GM23338 (cell line): Measurements from ENCODE around the gene ECHDC3. TPM values are rescaled to one million over a fixed set of nuclear protein-coding genes. Genes with fewer than 3 reads are reported as not detected.

Source experiments
- ATAC-seq: fragments of 200-7000 bp; cut with Tn5 transposase; 3 replicates; pipeline ENCODE4 v1.9.1; 2020
- DNase-seq: peaks from one replicate; pipeline ENCODE4 v3.0.0-alpha.2; 2015; ENCODE audit warnings: low spot score
- H2AFZ ChIP-seq: fragments of 200-600 bp; sonication (generic); 2 replicates; pipeline ENCODE4 v1.8.0; 2016; ENCODE audit warnings: antibody characterized with exemption, mild to moderate bottlenecking, moderate library complexity
- H3F3A ChIP-seq: fragments of 200-600 bp; sonication (generic); replicated peaks from 2 replicates; pipeline ENCODE4 v1.8.0; 2017; ENCODE audit warnings: antibody characterized with exemption, mixed run types, low read depth
- H3K27ac ChIP-seq: fragments of 200-600 bp; sonication (generic); 2 replicates; pipeline ENCODE4 v1.6.1; 2016; ENCODE audit warnings: low read depth
- H3K27me3 ChIP-seq: fragments of 200-600 bp; sonication (generic); 2 replicates; pipeline ENCODE4 v1.8.0; 2016; ENCODE audit warnings: mild to moderate bottlenecking, mixed run types, moderate library complexity; ENCODE audit not compliant: insufficient read depth
- H3K36me3 ChIP-seq: fragments of 200-600 bp; sonication (generic); 2 replicates; pipeline ENCODE4 v1.8.0; 2016; ENCODE audit warnings: mild to moderate bottlenecking; ENCODE audit not compliant: insufficient read depth
- H3K4me1 ChIP-seq: fragments of 200-600 bp; sonication (generic); 2 replicates; pipeline ENCODE4 v1.8.0; 2016; ENCODE audit warnings: mild to moderate bottlenecking, moderate library complexity; ENCODE audit not compliant: insufficient read depth
- H3K4me2 ChIP-seq: fragments of 200-600 bp; sonication (generic); 2 replicates; pipeline ENCODE4 v1.7.1; 2017; ENCODE audit warnings: mixed run types
- H3K4me3 ChIP-seq: fragments of 200-600 bp; sonication (generic); 2 replicates; pipeline ENCODE4 v1.6.1; 2016; ENCODE audit warnings: mixed run types
- H3K79me2 ChIP-seq: fragments of 200-600 bp; sonication (generic); replicated peaks from 2 replicates; pipeline ENCODE4 v1.8.0; 2017; ENCODE audit warnings: mild to moderate bottlenecking; ENCODE audit not compliant: insufficient read depth
- H3K9me2 ChIP-seq: fragments of 200-600 bp; sonication (generic); 2 replicates; pipeline ENCODE4 v1.8.0; 2017; ENCODE audit not compliant: insufficient read depth
- H4K20me1 ChIP-seq: fragments of 200-600 bp; sonication (generic); replicated peaks from 2 replicates; pipeline ENCODE4 v1.8.0; 2017; ENCODE audit warnings: mild to moderate bottlenecking; ENCODE audit not compliant: insufficient read depth
- H3K27ac Mint-ChIP-seq: 2 replicates; pipeline ENCODE4 v1.8.0; 2020; ENCODE audit warnings: inconsistent platforms, mild to moderate bottlenecking, moderate library complexity, mixed read lengths
- H3K27me3 Mint-ChIP-seq: 3 replicates; pipeline ENCODE4 v1.8.0; 2022; ENCODE audit warnings: low read depth, mild to moderate bottlenecking, moderate library complexity, mixed read lengths, inconsistent platforms; ENCODE audit not compliant: insufficient read depth, poor library complexity
- H3K36me3 Mint-ChIP-seq: 3 replicates; pipeline ENCODE4 v1.8.0; 2021; ENCODE audit warnings: low read depth, mild to moderate bottlenecking, inconsistent platforms, moderate library complexity, mixed read lengths
- H3K4me1 Mint-ChIP-seq: 3 replicates; pipeline ENCODE4 v1.8.0; 2020; ENCODE audit warnings: mild to moderate bottlenecking, inconsistent platforms, mixed read lengths
- H3K4me3 Mint-ChIP-seq: 3 replicates; pipeline ENCODE4 v1.8.0; 2021; ENCODE audit warnings: moderate library complexity, mild to moderate bottlenecking, inconsistent platforms, mixed read lengths
- H3K9me3 Mint-ChIP-seq: 3 replicates; pipeline ENCODE4 v1.8.0; 2020; ENCODE audit warnings: moderate library complexity, mild to moderate bottlenecking, inconsistent platforms, mixed read lengths
- CREB1 ChIP-seq: fragments of 250-450 bp; sonication (Bioruptor Pico); IDR thresholded peaks from 2 replicates; pipeline ENCODE4 v1.5.0; 2020; ENCODE audit warnings: low read depth, mild to moderate bottlenecking, moderate library complexity
- JUNB ChIP-seq: IDR thresholded peaks from one replicate; pipeline ENCODE4 v1.6.1; 2016; ENCODE audit warnings: antibody characterized with exemption; ENCODE audit not compliant: unreplicated experiment
- POLR2AphosphoS5 ChIP-seq: IDR thresholded peaks from 2 replicates; pipeline ENCODE4 v1.6.1; 2016; ENCODE audit warnings: antibody characterized with exemption, low read depth
- STAT1 ChIP-seq: IDR thresholded peaks from one replicate; pipeline ENCODE4 v1.6.1; 2016; ENCODE audit warnings: antibody characterized with exemption; ENCODE audit not compliant: unreplicated experiment
- polyA plus RNA-seq: library from polyadenylated mRNA; unstranded; fragments of >200 nt; fragmentation: Nextera tagmentation; extraction: Ambion mirVana; gene quantifications from 2 replicates; pipeline ENCODE4 v1.2.1, GENCODE V29; 2016
- total RNA-seq: library from RNA; depleted of rRNA; stranded (reverse); fragments of >200 nt; shearing (Covaris generic); gene quantifications from 2 replicates; pipeline ENCODE4 v1.2.3, GENCODE V29; 2014
- TF ChIP-seq, protein P1 (sequence below): IDR thresholded peaks from 2 replicates; pipeline ENCODE4 v1.6.1; 2016; ENCODE audit warnings: antibody characterized with exemption
- TF ChIP-seq, protein P2 (sequence below), 2 experiments: fragments of 200-600 bp in 1 of 2; sonication (generic) in 1 of 2; conservative IDR thresholded peaks; 2 replicates each; pipeline versions ENCODE4 v1.5.1 to v1.6.1; 2016 to 2017; ENCODE audit warnings: antibody characterized with exemption in 2 of 2, low read depth in 2 of 2, mild to moderate bottlenecking in 2 of 2, moderate library complexity in 1 of 2
- TF ChIP-seq, protein P3 (sequence below): IDR thresholded peaks from one replicate; pipeline ENCODE4 v1.6.1; 2018; ENCODE audit warnings: antibody characterized with exemption; ENCODE audit not compliant: unreplicated experiment

Gene ECHDC3
- total and polyA plus RNA-seq, 2 experiments from 2014 or later = 16.3 to 50.1 TPM

DNA sequence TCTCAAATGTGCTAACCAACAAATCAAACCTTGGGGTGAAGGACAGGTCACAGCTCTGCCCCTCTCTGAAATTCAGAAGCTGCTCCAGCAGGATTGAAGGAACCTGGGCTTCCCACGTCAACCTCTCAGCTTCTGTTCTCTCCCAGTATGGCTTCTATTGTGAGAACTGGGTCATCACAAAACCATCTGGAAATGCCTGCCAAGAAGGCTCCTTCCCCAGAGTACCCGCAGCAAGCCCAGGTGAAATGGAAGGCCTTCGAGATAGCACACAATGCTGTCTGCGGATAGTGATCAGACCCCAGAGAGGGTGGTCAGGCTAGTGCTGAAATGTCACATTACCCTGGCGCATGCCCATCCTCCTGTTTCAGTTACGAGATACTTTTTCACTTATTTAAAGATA, 64.5 kb downstream of the ECHDC3 start:
- H3K9me2 ChIP-seq = no peaks in the 10 kb centered on the region
- Mint-ChIP-seq H3K27me3 (no peaks in the 10 kb centered on the region), H3K36me3 (no peaks in the 10 kb centered on the region), H3K9me3 (peaks cover 9% of the 10 kb centered on the region; the same call in 1 of the 3 replicates), H3K27ac (no peak overlapping the region), H3K4me3 (no peak overlapping the region), H3K4me1 (peaks cover 6% of the 10 kb centered on the region)
- H3K36me3 ChIP-seq = no peaks in the 10 kb centered on the region
- H4K20me1 ChIP-seq = no peaks in the 10 kb centered on the region
- ATAC-seq (no peak), DNase-seq (no peak)
- H3K4me3 ChIP-seq = no peak overlapping the region
- H3K79me2 ChIP-seq = no peaks in the 10 kb centered on the region
- H3K4me1 ChIP-seq = no peaks in the 10 kb centered on the region; the same call in 1 of the 2 replicates
- TF ChIP-seq JUNB = no peak
- TF ChIP-seq, protein P1, sequence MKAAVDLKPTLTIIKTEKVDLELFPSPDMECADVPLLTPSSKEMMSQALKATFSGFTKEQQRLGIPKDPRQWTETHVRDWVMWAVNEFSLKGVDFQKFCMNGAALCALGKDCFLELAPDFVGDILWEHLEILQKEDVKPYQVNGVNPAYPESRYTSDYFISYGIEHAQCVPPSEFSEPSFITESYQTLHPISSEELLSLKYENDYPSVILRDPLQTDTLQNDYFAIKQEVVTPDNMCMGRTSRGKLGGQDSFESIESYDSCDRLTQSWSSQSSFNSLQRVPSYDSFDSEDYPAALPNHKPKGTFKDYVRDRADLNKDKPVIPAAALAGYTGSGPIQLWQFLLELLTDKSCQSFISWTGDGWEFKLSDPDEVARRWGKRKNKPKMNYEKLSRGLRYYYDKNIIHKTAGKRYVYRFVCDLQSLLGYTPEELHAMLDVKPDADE = no peak
- TF ChIP-seq, protein P2, sequence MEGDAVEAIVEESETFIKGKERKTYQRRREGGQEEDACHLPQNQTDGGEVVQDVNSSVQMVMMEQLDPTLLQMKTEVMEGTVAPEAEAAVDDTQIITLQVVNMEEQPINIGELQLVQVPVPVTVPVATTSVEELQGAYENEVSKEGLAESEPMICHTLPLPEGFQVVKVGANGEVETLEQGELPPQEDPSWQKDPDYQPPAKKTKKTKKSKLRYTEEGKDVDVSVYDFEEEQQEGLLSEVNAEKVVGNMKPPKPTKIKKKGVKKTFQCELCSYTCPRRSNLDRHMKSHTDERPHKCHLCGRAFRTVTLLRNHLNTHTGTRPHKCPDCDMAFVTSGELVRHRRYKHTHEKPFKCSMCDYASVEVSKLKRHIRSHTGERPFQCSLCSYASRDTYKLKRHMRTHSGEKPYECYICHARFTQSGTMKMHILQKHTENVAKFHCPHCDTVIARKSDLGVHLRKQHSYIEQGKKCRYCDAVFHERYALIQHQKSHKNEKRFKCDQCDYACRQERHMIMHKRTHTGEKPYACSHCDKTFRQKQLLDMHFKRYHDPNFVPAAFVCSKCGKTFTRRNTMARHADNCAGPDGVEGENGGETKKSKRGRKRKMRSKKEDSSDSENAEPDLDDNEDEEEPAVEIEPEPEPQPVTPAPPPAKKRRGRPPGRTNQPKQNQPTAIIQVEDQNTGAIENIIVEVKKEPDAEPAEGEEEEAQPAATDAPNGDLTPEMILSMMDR (conservative IDR thresholded peaks at IDR 0.05; ENCODE audit: low read depth in 2 of 2) = no peak
- TF ChIP-seq CREB1 = no peak
- H3K27me3 ChIP-seq = no peaks in the 10 kb centered on the region
- no peaks in the 10 kb centered on the region for H3F3A ChIP-seq
- no peak overlapping the region for H3K4me2 ChIP-seq
- peak overlapping the region; percentile 81; the same call in 1 of the 2 replicates for H2AFZ ChIP-seq
- H3K27ac ChIP-seq = no peak overlapping the region

DNA sequence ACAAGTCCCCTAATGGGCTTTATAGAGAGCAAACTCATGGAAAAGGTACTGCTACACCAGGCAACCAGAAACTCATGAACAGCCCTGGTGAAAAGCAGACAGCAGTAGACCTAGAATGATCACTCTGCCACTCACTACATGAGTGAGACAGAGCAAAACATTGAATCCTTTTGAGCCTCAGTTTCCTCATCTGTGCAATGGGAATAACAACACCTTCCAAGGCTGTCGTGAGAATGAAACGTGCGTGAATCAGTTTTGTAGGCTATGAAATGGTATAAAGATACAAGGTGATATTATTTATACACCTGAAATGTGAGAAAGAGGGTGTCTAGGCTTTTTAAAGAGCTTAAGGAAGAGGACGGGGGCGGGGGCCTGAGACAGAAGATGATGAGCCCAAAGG, 66.6 kb downstream of the ECHDC3 start:
- Histone ChIP-seq H3K4me2 (no peak overlapping the region), H3K4me1 (no peaks in the 10 kb centered on the region; the same call in 1 of the 2 replicates), H4K20me1 (no peaks in the 10 kb centered on the region), H3F3A (no peaks in the 10 kb centered on the region), H3K27me3 (no peaks in the 10 kb centered on the region), H3K4me3 (no peak overlapping the region), H3K36me3 (no peaks in the 10 kb centered on the region), H3K79me2 (no peaks in the 10 kb centered on the region), H3K9me2 (no peaks in the 10 kb centered on the region), H3K27ac (no peak overlapping the region), H2AFZ (no peak overlapping the region)
- peaks cover 6% of the 10 kb centered on the region for H3K4me1 Mint-ChIP-seq
- H3K4me3 Mint-ChIP-seq = no peak overlapping the region
- H3K27ac Mint-ChIP-seq = no peak overlapping the region
- DNase-seq (no peak), ATAC-seq (no peak)
- H3K36me3 Mint-ChIP-seq = no peaks in the 10 kb centered on the region
- TF ChIP-seq STAT1 (no peak), POLR2AphosphoS5 (no peak)
- TF ChIP-seq, protein P3, sequence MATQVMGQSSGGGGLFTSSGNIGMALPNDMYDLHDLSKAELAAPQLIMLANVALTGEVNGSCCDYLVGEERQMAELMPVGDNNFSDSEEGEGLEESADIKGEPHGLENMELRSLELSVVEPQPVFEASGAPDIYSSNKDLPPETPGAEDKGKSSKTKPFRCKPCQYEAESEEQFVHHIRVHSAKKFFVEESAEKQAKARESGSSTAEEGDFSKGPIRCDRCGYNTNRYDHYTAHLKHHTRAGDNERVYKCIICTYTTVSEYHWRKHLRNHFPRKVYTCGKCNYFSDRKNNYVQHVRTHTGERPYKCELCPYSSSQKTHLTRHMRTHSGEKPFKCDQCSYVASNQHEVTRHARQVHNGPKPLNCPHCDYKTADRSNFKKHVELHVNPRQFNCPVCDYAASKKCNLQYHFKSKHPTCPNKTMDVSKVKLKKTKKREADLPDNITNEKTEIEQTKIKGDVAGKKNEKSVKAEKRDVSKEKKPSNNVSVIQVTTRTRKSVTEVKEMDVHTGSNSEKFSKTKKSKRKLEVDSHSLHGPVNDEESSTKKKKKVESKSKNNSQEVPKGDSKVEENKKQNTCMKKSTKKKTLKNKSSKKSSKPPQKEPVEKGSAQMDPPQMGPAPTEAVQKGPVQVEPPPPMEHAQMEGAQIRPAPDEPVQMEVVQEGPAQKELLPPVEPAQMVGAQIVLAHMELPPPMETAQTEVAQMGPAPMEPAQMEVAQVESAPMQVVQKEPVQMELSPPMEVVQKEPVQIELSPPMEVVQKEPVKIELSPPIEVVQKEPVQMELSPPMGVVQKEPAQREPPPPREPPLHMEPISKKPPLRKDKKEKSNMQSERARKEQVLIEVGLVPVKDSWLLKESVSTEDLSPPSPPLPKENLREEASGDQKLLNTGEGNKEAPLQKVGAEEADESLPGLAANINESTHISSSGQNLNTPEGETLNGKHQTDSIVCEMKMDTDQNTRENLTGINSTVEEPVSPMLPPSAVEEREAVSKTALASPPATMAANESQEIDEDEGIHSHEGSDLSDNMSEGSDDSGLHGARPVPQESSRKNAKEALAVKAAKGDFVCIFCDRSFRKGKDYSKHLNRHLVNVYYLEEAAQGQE = no peak
- H3K9me3 Mint-ChIP-seq = peaks cover 3% of the 10 kb centered on the region; the same call in 1 of the 3 replicates
- H3K27me3 Mint-ChIP-seq = no peaks in the 10 kb centered on the region
